ENCODE measurements around the gene MBTPS2. TPM values are rescaled to one million over a fixed set of nuclear protein-coding genes. Genes with fewer than 3 reads are reported as not detected.
"Not testable (repeated sequence)": the region's sequence is repeated elsewhere in the genome, so short reads cannot be mapped to it uniquely, and the experiment has no call there.

MBTPS2 gene
- total RNA-seq, 1 donor from 2014 or later, result 9.0 TPM

GRCh38 chrX:21855937-21856415, 16.6 kb downstream of the MBTPS2 start, which contains the start of gene YY2:
TSS of gene YY2 (plus strand) at chrX:21855987. CDS start at chrX:21856485, 498 bp downstream.
- no peak for DNase-seq (ENCODE audit: low spot score in 2 of 2)
- no peak for FAIRE-seq

DNA sequence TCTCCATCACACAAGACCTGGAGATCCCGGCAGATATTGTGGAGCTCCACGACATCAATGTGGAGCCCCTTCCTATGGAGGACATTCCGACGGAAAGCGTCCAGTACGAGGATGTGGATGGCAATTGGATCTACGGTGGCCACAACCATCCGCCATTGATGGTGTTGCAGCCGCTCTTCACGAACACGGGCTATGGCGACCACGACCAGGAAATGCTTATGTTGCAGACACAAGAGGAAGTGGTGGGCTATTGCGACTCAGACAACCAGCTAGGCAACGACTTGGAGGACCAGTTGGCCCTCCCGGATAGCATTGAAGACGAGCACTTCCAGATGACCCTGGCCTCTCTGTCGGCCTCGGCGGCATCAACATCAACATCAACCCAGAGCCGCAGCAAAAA, 17.1 kb downstream of the MBTPS2 start:
- no peak for DNase-seq (ENCODE audit: low spot score in 2 of 2)
- no peak for FAIRE-seq

DNA sequence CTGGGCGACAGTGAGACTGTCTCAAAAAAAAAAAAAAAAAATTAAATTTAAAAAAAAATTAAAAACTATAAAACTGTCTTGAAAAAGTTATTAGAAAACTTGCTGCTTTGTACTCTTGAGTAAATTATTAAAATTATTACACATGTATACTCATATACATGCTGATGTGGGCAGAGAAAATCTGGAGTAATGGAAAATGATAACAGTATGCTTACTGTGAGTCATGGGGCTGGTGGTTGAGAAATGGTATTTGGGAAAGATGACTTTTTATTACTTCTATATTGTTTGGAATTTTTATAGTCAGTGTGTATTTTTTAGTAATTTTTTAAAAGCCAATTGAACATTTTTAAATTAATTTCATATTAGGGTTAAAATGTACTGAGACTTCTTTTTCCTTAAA, 23.8 kb downstream of the MBTPS2 start:
- FAIRE-seq, result no peak
- DNase-seq (ENCODE audit: low spot score in 2 of 2), result no peak

DNA sequence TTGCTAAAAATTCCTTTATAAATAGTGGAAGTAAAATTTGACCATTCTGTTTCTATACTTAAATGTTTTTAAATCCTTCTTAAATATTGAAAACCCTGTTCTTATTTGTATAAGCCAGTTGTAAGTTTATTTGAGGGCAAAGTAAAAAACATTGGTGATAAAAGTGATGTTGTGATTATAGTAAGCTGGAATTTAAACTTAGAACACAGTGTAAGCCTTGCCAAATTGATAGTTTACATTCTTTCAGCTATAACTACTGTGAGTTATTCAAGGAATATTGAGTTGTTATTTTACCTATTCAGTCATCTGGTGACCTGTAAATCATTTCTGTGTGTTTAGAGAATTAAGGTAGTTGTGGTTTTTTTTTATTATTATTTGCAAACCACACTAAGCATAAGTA, 26.0 kb downstream of the MBTPS2 start:
- FAIRE-seq (no peak), DNase-seq (ENCODE audit: low spot score in 2 of 2) (no peak)

DNA sequence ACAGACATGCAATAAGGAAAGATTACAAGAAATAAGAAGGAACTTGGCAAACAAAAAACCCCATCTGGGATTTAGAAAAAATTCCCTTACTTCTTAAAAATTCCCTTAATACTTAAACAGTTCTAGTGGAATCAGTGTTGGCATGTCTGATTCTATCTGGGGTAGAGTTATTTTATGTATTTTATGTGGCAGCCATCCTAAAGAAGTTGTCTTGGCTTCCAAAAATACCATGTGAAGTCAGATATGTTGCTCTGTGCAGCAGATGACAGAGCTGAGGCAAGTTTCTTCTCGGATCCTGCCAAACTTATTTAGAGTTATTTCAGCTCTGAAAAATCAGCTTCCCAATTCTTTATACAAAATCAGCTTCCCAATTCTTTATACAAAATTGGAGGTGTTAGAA, 31.1 kb downstream of the MBTPS2 start:
- FAIRE-seq, result no peak
- no peak for DNase-seq (ENCODE audit: low spot score in 2 of 2)

DNA sequence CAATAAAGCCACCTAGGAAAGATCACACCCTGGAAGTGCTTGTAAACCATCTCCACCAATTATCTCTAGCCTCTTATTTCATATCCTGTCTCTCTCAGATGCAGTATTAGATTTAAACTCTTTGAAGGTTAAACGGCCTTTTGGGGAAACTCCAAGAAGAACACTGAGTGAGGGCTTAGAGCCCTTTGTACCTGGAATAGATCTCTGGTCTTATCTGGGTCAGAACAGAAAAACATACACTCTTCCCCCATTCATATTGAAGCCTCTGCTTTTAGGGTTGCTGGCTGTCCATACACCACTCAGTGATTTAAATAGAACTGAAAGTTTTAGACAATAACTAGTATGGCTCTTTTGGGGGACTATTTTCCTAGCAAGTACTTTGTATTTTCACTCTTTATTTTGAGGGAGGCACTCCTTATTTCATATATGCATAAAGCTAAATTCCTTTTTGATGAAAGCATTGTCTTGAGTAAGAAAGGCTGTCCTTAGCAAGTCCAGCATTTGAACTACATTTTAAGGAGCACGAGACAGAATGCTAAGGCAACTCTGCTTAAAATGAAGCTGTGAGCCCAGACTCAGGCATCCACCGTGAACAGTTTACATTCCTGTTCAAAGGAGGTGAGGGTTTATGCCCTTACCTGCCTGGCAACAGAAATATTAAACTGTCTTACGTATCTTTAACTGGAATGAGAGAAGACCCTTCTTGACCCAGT, 33.8 kb downstream of the MBTPS2 start:
- FAIRE-seq (no peak), DNase-seq (ENCODE audit: low spot score in 2 of 2) (no peak)

DNA sequence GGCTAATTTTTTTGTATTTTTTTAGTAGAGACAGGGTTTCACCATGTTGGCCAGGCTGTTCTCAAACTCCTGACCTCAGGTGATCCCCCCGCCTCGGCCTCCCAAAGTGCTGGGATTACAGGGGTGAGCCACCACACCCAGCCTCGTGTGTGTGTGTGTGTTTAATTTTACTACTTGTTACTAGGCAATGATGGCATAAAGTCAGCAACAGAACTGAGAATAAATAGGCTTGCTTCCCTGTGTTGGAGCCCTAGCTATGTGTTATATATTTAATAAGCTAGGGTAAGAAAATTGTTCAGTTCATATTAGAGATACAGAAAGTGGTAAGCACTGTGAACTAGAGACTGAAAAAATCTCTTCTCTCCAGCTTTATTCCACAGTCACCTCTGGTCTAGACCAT, 34.8 kb downstream of the MBTPS2 start:
- not testable (repeated sequence) for DNase-seq (ENCODE audit: low spot score in 2 of 2); FAIRE-seq

- no peak for DNase-seq (ENCODE audit: low spot score in 2 of 2)
Measured at GRCh38 chrX:21875013-21875412, 35.6 kb downstream of the MBTPS2 start.

GRCh38 chrX:21881881-21882574, 42.6 kb downstream of the MBTPS2 start:
- no peak for DNase-seq (ENCODE audit: low spot score in 2 of 2)

More at GRCh38 chrX:21875013-21875412, 35.6 kb downstream of the MBTPS2 start:
- FAIRE-seq, result no peak

DNA sequence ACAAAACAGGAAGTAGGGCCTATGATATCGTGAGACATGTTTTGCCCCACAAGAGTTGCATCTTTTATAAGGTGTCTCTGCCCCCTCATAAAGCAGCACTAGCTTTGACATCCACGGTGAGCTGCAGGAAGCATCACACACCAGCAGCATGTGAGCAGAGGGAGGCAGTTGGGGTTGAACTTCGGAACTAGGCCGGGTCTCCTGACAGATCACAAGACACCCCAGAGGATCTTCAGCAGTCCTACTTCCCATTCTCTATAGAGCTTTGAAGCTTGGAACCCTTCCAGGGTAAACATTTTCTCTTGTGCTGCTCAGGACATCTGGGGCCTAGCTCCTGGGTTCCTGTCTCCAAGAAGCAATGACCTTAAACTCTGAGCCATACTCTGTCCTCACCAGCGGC, 43.8 kb downstream of the MBTPS2 start:
- DNase-seq (ENCODE audit: low spot score in 2 of 2) (no peak), FAIRE-seq (no peak)

More at GRCh38 chrX:21881881-21882574, 42.6 kb downstream of the MBTPS2 start:
- FAIRE-seq, result no peak

- FAIRE-seq, result no peak
- no peak for DNase-seq (ENCODE audit: low spot score in 2 of 2)
Measured at GRCh38 chrX:21885568-21885967, 46.2 kb downstream of the MBTPS2 start.

- DNase-seq (ENCODE audit: low spot score in 2 of 2), result no peak
- FAIRE-seq, result no peak
Measured at GRCh38 chrX:21905313-21905712, 65.9 kb downstream of the MBTPS2 start.

DNA sequence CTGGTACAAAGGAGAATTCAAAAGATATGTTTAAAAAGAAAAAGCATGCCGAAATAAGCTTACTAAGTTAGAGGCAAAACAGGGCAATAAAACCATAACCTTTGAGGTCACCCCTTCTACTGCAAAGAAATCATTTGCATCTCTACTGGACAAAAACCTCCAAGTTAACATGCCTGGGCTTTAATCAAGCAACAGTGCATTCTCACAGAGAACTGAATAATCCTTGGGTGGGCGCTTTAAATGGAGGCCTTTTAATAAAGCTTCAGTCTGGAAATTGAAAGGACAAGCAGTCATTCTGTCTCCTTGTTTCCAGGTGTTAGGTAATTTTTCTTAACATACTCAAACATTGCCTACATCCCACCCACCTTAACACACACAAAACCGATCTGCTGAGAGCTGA, 66.5 kb downstream of the MBTPS2 start:
- DNase-seq (ENCODE audit: low spot score in 2 of 2) (no peak), FAIRE-seq (no peak)

- FAIRE-seq (no peak), DNase-seq (ENCODE audit: low spot score in 2 of 2) (no peak)
Measured at GRCh38 chrX:21907260-21907659, 67.8 kb downstream of the MBTPS2 start.

DNA sequence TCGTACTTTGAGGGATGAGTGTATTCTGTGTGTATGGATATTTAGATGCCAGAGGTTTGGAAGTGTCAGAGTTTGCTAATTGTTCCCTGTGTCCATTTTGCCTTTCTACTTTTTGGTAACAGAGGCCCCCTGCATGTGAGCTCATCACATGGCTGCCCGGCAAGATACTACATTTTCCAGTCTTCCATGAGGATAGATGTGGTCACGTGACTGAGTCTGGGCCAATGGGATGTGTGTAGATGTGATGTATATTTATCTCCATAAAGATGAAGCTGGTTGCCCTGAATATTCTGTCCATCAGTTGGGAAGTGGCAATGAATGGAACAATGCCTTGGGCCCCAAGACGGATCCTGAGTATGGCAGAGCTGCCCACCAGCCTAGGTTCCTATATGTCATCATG, 72.1 kb downstream of the MBTPS2 start:
- DNase-seq (ENCODE audit: low spot score in 2 of 2) (no peak), FAIRE-seq (no peak)

DNA sequence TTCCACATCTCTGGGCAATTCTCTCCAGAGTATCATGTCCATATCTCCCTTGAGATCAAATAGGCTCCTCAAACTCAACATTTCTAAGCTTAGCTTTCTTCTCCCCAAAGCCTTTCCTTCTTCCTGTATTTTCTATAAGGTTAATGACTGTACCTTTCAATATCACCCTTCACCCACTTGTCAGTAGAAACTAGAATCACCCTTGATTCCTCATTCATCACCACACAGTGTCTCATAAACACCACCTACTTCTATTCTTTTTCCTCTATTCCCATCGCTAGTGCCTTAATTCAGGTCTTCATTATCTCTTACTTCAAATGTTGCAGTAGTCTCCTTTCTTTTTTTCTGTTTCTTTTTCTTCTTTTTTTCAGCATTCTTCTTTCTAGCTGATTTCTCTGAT, 72.8 kb downstream of the MBTPS2 start:
- FAIRE-seq, result no peak
- DNase-seq (ENCODE audit: low spot score in 2 of 2), result no peak

- DNase-seq (ENCODE audit: low spot score in 2 of 2) (no peak), FAIRE-seq (no peak)
Measured at GRCh38 chrX:21912989-21913388, 73.6 kb downstream of the MBTPS2 start.

GRCh38 chrX:21926116-21926515, 86.7 kb downstream of the MBTPS2 start:
- DNase-seq (ENCODE audit: low spot score in 2 of 2) (no peak), FAIRE-seq (no peak)

DNA sequence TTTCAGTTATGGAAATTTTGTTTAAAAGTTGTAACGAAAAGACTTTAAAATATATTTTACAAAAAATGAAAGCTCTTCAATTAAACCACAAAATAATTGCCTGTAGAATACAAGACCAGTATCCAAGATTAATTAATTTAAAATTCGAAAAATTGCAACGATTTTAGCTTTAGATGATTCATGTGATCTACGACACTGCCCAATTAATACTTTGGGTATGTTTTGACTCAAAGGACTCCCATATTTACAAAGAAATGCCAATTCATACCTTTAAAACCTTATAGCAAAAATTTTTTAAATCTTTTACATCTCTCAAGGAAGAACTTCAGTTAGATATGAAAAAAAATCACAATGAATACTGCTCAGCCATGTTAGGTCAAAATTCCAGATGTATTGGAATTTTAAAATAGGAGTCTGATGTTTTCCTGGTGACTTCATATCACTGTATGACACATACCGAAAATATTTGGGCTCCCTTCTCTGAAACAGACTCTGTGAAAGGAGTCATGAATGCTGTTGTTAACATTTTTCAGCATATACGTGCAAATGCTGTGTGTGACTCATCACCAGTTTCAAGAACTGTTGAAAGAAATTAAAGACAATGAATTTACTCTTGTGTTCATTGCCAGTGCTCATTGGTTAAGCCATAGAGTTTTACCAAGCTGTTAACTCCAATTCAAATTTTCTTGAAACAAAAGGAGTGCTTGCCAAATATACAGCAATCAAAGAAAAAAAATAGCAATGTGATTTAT, 87.3 kb downstream of the MBTPS2 start:
- FAIRE-seq, result no peak
- DNase-seq (ENCODE audit: low spot score in 2 of 2), result no peak

- no peak for DNase-seq (ENCODE audit: low spot score in 2 of 2)
- no peak for FAIRE-seq
Measured at GRCh38 chrX:21929209-21929608, 89.8 kb downstream of the MBTPS2 start.

DNA sequence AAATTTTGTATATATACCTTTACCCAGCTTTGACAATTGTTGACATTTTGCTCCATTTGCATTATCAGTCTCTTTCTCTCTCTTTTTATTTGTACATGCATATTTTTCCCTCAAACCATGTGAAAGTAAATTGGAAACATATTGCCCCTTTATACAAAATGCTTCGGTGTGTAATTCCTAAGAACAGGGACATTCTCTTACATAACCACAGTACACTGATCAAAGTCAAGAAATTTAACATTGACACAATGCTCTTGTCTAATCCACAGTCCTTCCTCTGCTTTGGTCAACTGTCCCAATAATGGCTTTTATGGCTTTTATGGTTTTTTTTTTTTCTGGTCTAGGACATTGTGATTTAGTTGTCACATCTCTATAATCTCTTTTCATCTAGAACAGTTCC, 91.6 kb downstream of the MBTPS2 start:
- FAIRE-seq (no peak), DNase-seq (ENCODE audit: low spot score in 2 of 2) (no peak)
